ENCODE data around the gene HARS2. TPM values are rescaled to one million over a fixed set of nuclear protein-coding genes. Genes with fewer than 3 reads are reported as not detected.
A peak's percentile ranks its signal among the peaks of the same experiment; 100 is the strongest.

Gene HARS2
- polyA plus RNA-seq, 4 donors = 21.8 to 38.0 (median 23.2) TPM

DNA sequence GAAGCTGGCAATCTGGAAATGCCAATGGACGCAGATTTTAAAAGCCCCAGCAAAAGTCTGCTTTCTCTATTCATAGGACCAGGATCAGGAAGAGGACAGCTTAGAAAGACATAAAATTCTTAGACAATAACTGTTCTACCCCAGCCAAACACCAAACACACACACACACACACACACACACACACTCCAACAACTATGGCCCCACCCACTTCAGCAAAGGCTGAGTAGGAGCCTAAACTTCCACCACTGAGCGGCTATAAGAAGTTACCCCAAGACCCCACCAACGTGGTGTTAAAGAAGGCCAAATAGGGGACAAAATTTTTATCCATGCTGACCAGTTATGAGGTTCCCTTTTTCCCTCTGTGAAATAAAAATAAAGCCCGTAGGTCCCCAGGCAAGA, 41.8 kb downstream of the HARS2 start:
- H3K27me3 ChIP-seq (ENCODE audit: control insufficient read depth in 3 of 3, insufficient read depth in 3 of 3, low read length in 3 of 3) = peaks cover 0 to 3% (median 0%) of the 10 kb centered on the region in 3 donors
- no peaks in the 10 kb centered on the region for H3K36me3 ChIP-seq (ENCODE audit: control insufficient read depth in 3 of 3, insufficient read depth in 2 of 3, low read depth in 1 of 3, low read length in 3 of 3)
- peaks cover 0 to 2% of the 10 kb centered on the region in 2 donors for H3K9me3 ChIP-seq (ENCODE audit: control insufficient read depth in 2 of 2, insufficient read depth in 1 of 2, low read depth in 1 of 2, low read length in 1 of 2)
- FAIRE-seq = no peak
- H3K27ac ChIP-seq (ENCODE audit: low read depth in 1 of 3, low read length in 2 of 3) = no peak overlapping the region
- 63 to 69% (median 68%) methylated on average over 4 of the region's 4 CpGs for WGBS, 3 donors
- no peak for DNase-seq
- H3K4me1 ChIP-seq (ENCODE audit: control insufficient read depth in 3 of 3, insufficient read depth in 2 of 3, low read depth in 1 of 3, low read length in 2 of 3) = no peaks in the 10 kb centered on the region
- H3K4me3 ChIP-seq (ENCODE audit: low read depth in 1 of 3, low read length in 3 of 3) = no peak overlapping the region

DNA sequence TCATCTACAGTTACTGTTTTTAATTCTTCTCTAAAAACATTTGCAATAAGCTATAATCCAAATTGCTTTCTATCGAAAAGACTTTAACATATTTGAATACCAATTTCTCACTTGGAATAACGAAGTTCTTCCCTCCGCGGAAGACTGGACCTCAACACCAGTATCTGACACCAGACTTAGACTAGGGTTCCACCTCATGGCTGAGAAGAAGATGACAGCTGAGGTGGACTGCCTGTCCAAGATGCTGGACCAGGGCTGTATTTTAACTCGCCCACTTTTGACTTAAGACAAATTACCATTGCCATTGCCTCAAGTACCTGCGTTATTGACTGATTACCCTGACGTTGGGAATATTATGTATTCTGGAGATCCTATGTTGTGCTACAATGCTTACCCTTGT, 43.1 kb downstream of the HARS2 start:
- Histone ChIP-seq H3K36me3 (ENCODE audit: control insufficient read depth in 3 of 3, insufficient read depth in 2 of 3, low read depth in 1 of 3, low read length in 3 of 3) (no peaks in the 10 kb centered on the region), H3K4me3 (ENCODE audit: low read depth in 1 of 3, low read length in 3 of 3) (no peak overlapping the region), H3K27me3 (ENCODE audit: control insufficient read depth in 3 of 3, insufficient read depth in 3 of 3, low read length in 3 of 3) (peaks cover 0 to 3% (median 0%) of the 10 kb centered on the region in 3 donors), H3K9me3 (ENCODE audit: control insufficient read depth in 2 of 2, insufficient read depth in 1 of 2, low read depth in 1 of 2, low read length in 1 of 2) (peaks cover 0 to 6% of the 10 kb centered on the region in 2 donors), H3K27ac (ENCODE audit: low read depth in 1 of 3, low read length in 2 of 3) (no peak overlapping the region), H3K4me1 (ENCODE audit: control insufficient read depth in 3 of 3, insufficient read depth in 2 of 3, low read depth in 1 of 3, low read length in 2 of 3) (no peaks in the 10 kb centered on the region)
- no peak for FAIRE-seq
- 57 to 74% (median 69%) methylated on average over 7 of the region's 7 CpGs for WGBS, 3 donors
- DNase-seq = peak in 1 of 2 donors; percentile 9

DNA sequence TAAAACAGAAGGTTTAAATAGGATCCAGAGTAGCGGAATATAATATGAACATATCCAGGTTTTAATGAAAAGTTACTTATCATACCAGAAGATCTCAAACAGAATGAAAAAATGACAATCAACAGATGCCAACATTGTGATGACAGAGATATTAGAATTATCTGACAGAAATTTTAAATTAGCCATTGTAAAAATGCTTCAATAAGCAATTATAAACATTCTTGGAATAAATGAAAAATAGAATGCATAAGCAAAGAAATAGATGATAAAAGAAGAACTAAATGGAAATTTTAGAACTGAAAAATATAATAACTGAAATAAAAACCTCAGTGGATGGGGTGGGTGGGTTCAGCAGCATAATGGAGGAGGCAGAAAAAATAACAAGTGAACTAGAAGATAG, 46.2 kb downstream of the HARS2 start:
- no peak overlapping the region for H3K4me3 ChIP-seq (ENCODE audit: low read depth in 1 of 3, low read length in 3 of 3)
- peaks cover 0 to 6% of the 10 kb centered on the region in 2 donors for H3K9me3 ChIP-seq (ENCODE audit: control insufficient read depth in 2 of 2, insufficient read depth in 1 of 2, low read depth in 1 of 2, low read length in 1 of 2)
- FAIRE-seq = no peak
- WGBS, 3 donors = 61 to 79% (median 73%) methylated on average over 1 of the region's 1 CpG
- H3K27ac ChIP-seq (ENCODE audit: low read depth in 1 of 3, low read length in 2 of 3) = no peak overlapping the region
- no peak for DNase-seq
- H3K36me3 ChIP-seq (ENCODE audit: control insufficient read depth in 3 of 3, insufficient read depth in 2 of 3, low read depth in 1 of 3, low read length in 3 of 3) = no peaks in the 10 kb centered on the region
- no peaks in the 10 kb centered on the region for H3K27me3 ChIP-seq (ENCODE audit: control insufficient read depth in 3 of 3, insufficient read depth in 3 of 3, low read length in 3 of 3)
- H3K4me1 ChIP-seq (ENCODE audit: control insufficient read depth in 3 of 3, insufficient read depth in 2 of 3, low read depth in 1 of 3, low read length in 2 of 3) = no peaks in the 10 kb centered on the region

DNA sequence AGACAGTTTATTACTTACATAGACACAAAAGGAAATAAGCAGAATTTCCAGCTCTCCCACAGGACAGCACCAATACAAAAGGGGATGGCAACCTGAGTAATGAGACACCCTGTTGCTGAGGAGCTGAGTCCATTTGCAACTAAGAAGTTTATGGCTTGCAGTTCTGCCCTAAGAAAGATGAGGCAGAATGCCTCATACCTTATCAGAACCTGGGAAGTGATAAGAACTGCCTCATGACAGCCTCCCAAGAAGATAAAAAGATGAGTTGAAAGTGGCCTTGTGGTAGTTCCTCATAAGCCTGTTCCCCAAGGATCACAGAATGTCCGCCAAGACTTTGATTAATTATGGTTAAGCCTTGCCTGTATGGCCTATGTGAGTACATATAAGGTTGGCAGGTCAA, 50.7 kb downstream of the HARS2 start:
- WGBS, 3 donors = 71 to 90% (median 72%) methylated on average over 1 of the region's 1 CpG
- Histone ChIP-seq H3K9me3 (ENCODE audit: control insufficient read depth in 2 of 2, insufficient read depth in 1 of 2, low read depth in 1 of 2, low read length in 1 of 2) (peaks cover 0 to 6% of the 10 kb centered on the region in 2 donors), H3K36me3 (ENCODE audit: control insufficient read depth in 3 of 3, insufficient read depth in 2 of 3, low read depth in 1 of 3, low read length in 3 of 3) (no peaks in the 10 kb centered on the region), H3K4me3 (ENCODE audit: low read depth in 1 of 3, low read length in 3 of 3) (no peak overlapping the region), H3K27ac (ENCODE audit: low read depth in 1 of 3, low read length in 2 of 3) (no peak overlapping the region), H3K27me3 (ENCODE audit: control insufficient read depth in 3 of 3, insufficient read depth in 3 of 3, low read length in 3 of 3) (no peaks in the 10 kb centered on the region), H3K4me1 (ENCODE audit: control insufficient read depth in 3 of 3, insufficient read depth in 2 of 3, low read depth in 1 of 3, low read length in 2 of 3) (no peaks in the 10 kb centered on the region)
- FAIRE-seq (no peak), DNase-seq (no peak)

Other genes with a start within 250 kb of the HARS2 start
- gene EIF4EBP3, start 143.8 kb upstream of the HARS2 start, polyA plus RNA-seq = 10 to 100 TPM; 20.2 to 100.0 (median 60.7) TPM
- gene SRA1, start 134.0 kb upstream of the HARS2 start, polyA plus RNA-seq = 10 to 100 TPM; 19.0 to 49.9 (median 32.3) TPM
- 10 to 100 TPM in 3 of 4 donors, 1 to 10 TPM in 1; 9.5 to 22.9 (median 17.4) TPM for gene APBB3, start 126.9 kb upstream of the HARS2 start, polyA plus RNA-seq
- gene SLC35A4, start 126.6 kb upstream of the HARS2 start, polyA plus RNA-seq = 10 to 100 TPM; 35.7 to 74.6 (median 57.9) TPM
- 10 to 100 TPM in 1 of 4 donors, 1 to 10 TPM in 3; 3.1 to 30.3 (median 8.5) TPM for gene CD14, start 58.3 kb upstream of the HARS2 start, polyA plus RNA-seq
- 10 to 100 TPM in 2 of 4 donors, 1 to 10 TPM in 2; 5.4 to 21.3 (median 9.9) TPM for gene TMCO6, start 52.0 kb upstream of the HARS2 start, polyA plus RNA-seq
- gene NDUFA2, start 43.8 kb upstream of the HARS2 start, polyA plus RNA-seq = 100 to 1,000 TPM in 3 of 4 donors, 10 to 100 TPM in 1; 86.0 to 414 (median 240) TPM
- 10 to 100 TPM; 60.0 to 96.6 (median 66.8) TPM for gene IK, start 43.6 kb upstream of the HARS2 start, polyA plus RNA-seq
- 10 to 100 TPM; 20.3 to 28.9 (median 22.4) TPM for gene WDR55, start 26.6 kb upstream of the HARS2 start, polyA plus RNA-seq
- gene DND1, start 17.9 kb upstream of the HARS2 start, polyA plus RNA-seq = 1 to 10 TPM in 3 of 4 donors, under 1 TPM in 1; 0.16 to 3.1 (median 1.9) TPM
- gene HARS1, start 85 bp upstream of the HARS2 start, polyA plus RNA-seq = 10 to 100 TPM; 35.3 to 47.0 (median 40.7) TPM
- gene ZMAT2, start 9.0 kb downstream of the HARS2 start, polyA plus RNA-seq = 10 to 100 TPM; 50.3 to 79.2 (median 61.8) TPM
- gene PCDHA1, start 94.7 kb downstream of the HARS2 start, polyA plus RNA-seq = under 1 TPM in 2 of 4 donors, not detected in 2; 0.06 to 0.43 TPM
- under 1 TPM in 2 of 4 donors, not detected in 2; 0.06 to 0.07 TPM for gene PCDHA2, start 103.4 kb downstream of the HARS2 start, polyA plus RNA-seq
- under 1 TPM in 2 of 4 donors, not detected in 2; 0.10 to 0.28 TPM for gene PCDHA3, start 109.6 kb downstream of the HARS2 start, polyA plus RNA-seq
- under 1 TPM in 2 of 4 donors, not detected in 2; 0.19 to 0.57 TPM for gene PCDHA4, start 115.6 kb downstream of the HARS2 start, polyA plus RNA-seq
- under 1 TPM in 2 of 4 donors, not detected in 2; 0.07 to 0.19 TPM for gene PCDHA5, start 130.2 kb downstream of the HARS2 start, polyA plus RNA-seq
- under 1 TPM in 2 of 4 donors, not detected in 2; 0.12 to 0.27 TPM for gene PCDHA6, start 136.5 kb downstream of the HARS2 start, polyA plus RNA-seq
- under 1 TPM in 2 of 4 donors, not detected in 2; 0.06 to 0.07 TPM for gene PCDHA7, start 142.8 kb downstream of the HARS2 start, polyA plus RNA-seq
- gene PCDHA8, start 149.7 kb downstream of the HARS2 start, polyA plus RNA-seq = under 1 TPM in 2 of 4 donors, not detected in 2; 0.04 to 0.06 TPM
- under 1 TPM in 2 of 4 donors, not detected in 2; 0.01 to 0.06 TPM for gene PCDHA9, start 156.9 kb downstream of the HARS2 start, polyA plus RNA-seq
- under 1 TPM in 2 of 4 donors, not detected in 2; 0.04 to 0.13 TPM for gene PCDHA10, start 164.4 kb downstream of the HARS2 start, polyA plus RNA-seq
- under 1 TPM in 2 of 4 donors, not detected in 2; 0.09 to 0.21 TPM for gene PCDHA11, start 177.5 kb downstream of the HARS2 start, polyA plus RNA-seq
- under 1 TPM in 2 of 4 donors, not detected in 2; 0.01 to 0.03 TPM for gene PCDHA12, start 183.9 kb downstream of the HARS2 start, polyA plus RNA-seq
- under 1 TPM in 2 of 4 donors, not detected in 2; 0.03 to 0.06 TPM for gene PCDHA13, start 190.7 kb downstream of the HARS2 start, polyA plus RNA-seq
- under 1 TPM in 2 of 4 donors, not detected in 2; 0.10 to 0.27 TPM for gene PCDHAC1, start 234.8 kb downstream of the HARS2 start, polyA plus RNA-seq